COLO829 (cell line): ENCODE results near the gene BRD9.
"Not testable (repeated sequence)": the region's sequence is repeated elsewhere in the genome, so short reads cannot be mapped to it uniquely, and the experiment has no call there.

ENCODE experiments used
- DNase-seq: peaks from one replicate; pipeline ENCODE4 v3.0.0; 2012; ENCODE audit warnings: low spot score

Gene BRD9

GRCh38 chr5:843926-844325, 48.7 kb downstream of the BRD9 start:
- DNase-seq: not testable (repeated sequence)

- DNase-seq: not testable (repeated sequence)
Measured at GRCh38 chr5:843371-843770, 49.2 kb downstream of the BRD9 start.

- DNase-seq: not testable (repeated sequence)
Measured at GRCh38 chr5:842402-843221, 50.0 kb downstream of the BRD9 start.

GRCh38 chr5:841531-842401, 50.8 kb downstream of the BRD9 start:
- DNase-seq: not testable (repeated sequence)

GRCh38 chr5:840974-841435, 51.6 kb downstream of the BRD9 start:
- DNase-seq: not testable (repeated sequence)

- DNase-seq: not testable (repeated sequence)
Measured at GRCh38 chr5:840118-840973, 52.3 kb downstream of the BRD9 start.

- DNase-seq: not testable (repeated sequence)
Measured at GRCh38 chr5:838431-838851, 54.2 kb downstream of the BRD9 start.

GRCh38 chr5:837621-838121, 54.9 kb downstream of the BRD9 start:
- not testable (repeated sequence) for DNase-seq

GRCh38 chr5:835933-836612, 56.5 kb downstream of the BRD9 start:
- not testable (repeated sequence) for DNase-seq

- DNase-seq: not testable (repeated sequence)
Measured at GRCh38 chr5:834013-834412, 58.6 kb downstream of the BRD9 start.

- DNase-seq: not testable (repeated sequence)
Measured at GRCh38 chr5:828194-828593, 64.4 kb downstream of the BRD9 start.

- not testable (repeated sequence) for DNase-seq
Measured at GRCh38 chr5:825544-825943, 67.1 kb downstream of the BRD9 start.

GRCh38 chr5:821504-821903, 71.1 kb downstream of the BRD9 start:
- DNase-seq: no peak

GRCh38 chr5:820245-820644, 72.4 kb downstream of the BRD9 start:
- no peak for DNase-seq

GRCh38 chr5:819078-819477, 73.5 kb downstream of the BRD9 start:
- DNase-seq: no peak

GRCh38 chr5:816176-816575, 76.4 kb downstream of the BRD9 start:
- DNase-seq: no peak

GRCh38 chr5:815449-815848, 77.2 kb downstream of the BRD9 start:
- no peak for DNase-seq
